HAP-1 (cell line): ENCODE measurements around the gene TMIGD3.

ENCODE experiments used
- DNase-seq, 2 experiments: peaks; one replicate each; pipeline ENCODE4 v3.0.0-alpha.2; 2016 to 2020; ENCODE audit warnings: low spot score in 2 of 2
- H3K27me3 ChIP-seq: fragments of 250-450 bp; sonication (Bioruptor Pico); 2 replicates; pipeline ENCODE4 v1.5.1; 2020; ENCODE audit warnings: low read depth, mild to moderate bottlenecking, moderate library complexity
- H3K36me3 ChIP-seq: fragments of 250-450 bp; sonication (Bioruptor Pico); replicated peaks from 2 replicates; pipeline ENCODE4 v1.5.1; 2020; ENCODE audit warnings: mild to moderate bottlenecking
- H3K4me1 ChIP-seq: fragments of 250-450 bp; sonication (Bioruptor Pico); 2 replicates; pipeline ENCODE4 v1.5.1; 2020; ENCODE audit warnings: mild to moderate bottlenecking
- H3K4me3 ChIP-seq: fragments of 250-450 bp; sonication (Bioruptor Pico); 2 replicates; pipeline ENCODE4 v1.5.1; 2020; ENCODE audit warnings: mild to moderate bottlenecking, moderate library complexity
- H3K9me3 ChIP-seq: fragments of 250-450 bp; sonication (Bioruptor Pico); 2 replicates; pipeline ENCODE4 v1.5.1; 2020; ENCODE audit warnings: mild to moderate bottlenecking, moderate library complexity
- in situ Hi-C: fragments of 300-500 bp; cut with MboI; formaldehyde crosslinking; loops from 3 replicates; pipeline ENCODE4 v1.14.3; 2020; ENCODE audit warnings: low sequenced_read_pairs, inconsistent platforms, mixed read lengths

Gene TMIGD3

DNA sequence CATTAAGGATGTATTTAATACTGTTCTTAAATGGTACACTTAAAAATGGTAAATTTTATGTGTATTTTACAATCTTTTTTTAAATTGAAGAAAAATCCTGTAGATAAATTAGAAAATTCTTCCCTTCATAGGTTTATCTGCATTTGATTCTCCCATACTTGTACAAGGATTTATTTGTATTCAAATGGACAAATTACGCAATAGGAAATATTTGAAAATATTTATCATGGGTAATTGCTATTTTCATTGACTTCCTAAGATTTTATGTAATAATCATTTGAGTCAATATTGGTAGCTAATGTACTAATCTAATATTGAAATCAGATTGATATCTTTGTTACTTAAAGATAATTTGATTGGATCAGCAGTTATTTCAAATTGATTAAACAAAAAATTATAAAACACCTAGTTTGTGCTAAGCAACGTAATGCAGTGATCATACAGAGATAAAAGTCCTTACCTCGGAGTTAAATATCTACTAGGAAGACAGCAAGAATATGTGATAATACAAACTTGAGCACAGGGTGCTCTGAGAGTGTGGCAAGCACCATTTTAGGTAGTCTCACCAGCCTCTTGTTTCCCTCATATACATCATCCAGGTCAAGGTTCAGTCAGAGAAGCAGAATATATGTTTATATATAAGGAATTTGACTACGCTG, 40.9 kb downstream of the TMIGD3 start:
- Histone ChIP-seq H3K27me3 (no peaks in the 10 kb centered on the region), H3K4me3 (no peak overlapping the region), H3K9me3 (no peaks in the 10 kb centered on the region), H3K4me1 (no peaks in the 10 kb centered on the region), H3K36me3 (peaks cover 43% of the 10 kb centered on the region)
- in situ Hi-C loops: no loop called here
- DNase-seq: no peak

DNA sequence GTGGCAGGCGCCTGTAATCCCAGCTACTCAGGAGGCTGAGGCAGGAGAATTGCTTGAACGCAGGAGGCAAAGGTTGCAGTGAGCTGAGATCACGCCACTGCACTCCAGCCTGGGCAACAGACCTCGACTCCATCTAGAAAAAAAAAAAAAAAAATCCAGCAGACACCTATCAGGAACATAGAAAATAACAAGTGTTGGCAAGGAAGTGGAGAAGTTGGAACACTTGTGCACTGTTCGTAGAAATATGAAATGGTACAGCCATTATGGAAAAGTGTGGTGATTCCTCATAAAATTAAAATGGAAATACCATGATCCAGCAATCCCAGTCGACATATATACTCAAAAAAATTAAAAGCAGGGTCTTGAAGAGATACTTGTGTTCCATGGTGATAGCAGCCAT, 41.7 kb downstream of the TMIGD3 start:
- Histone ChIP-seq H3K9me3 (no peaks in the 10 kb centered on the region), H3K27me3 (no peaks in the 10 kb centered on the region), H3K4me3 (no peak overlapping the region), H3K36me3 (peaks cover 50% of the 10 kb centered on the region), H3K4me1 (no peaks in the 10 kb centered on the region)
- in situ Hi-C loops: no loop called here
- DNase-seq: no peak

DNA sequence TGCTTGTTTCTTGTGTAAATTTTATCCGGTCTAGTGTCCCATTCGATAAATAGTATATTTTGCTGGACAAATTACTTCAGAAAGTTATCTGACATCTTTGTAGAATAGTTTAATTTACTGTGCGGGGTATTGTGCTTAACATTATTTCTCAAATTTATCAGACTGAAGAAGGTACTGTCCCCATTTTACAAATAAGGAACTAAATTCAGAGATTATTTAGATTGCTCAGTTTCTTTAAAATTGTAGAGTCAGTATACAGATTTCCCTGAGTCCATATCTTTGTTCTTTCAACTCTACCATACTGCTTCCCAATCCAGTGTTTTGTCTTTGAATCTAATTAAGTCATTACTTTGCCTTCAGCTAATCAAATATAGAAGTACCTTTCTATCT, 47.8 kb downstream of the TMIGD3 start:
- in situ Hi-C loops: no loop called here

DNA sequence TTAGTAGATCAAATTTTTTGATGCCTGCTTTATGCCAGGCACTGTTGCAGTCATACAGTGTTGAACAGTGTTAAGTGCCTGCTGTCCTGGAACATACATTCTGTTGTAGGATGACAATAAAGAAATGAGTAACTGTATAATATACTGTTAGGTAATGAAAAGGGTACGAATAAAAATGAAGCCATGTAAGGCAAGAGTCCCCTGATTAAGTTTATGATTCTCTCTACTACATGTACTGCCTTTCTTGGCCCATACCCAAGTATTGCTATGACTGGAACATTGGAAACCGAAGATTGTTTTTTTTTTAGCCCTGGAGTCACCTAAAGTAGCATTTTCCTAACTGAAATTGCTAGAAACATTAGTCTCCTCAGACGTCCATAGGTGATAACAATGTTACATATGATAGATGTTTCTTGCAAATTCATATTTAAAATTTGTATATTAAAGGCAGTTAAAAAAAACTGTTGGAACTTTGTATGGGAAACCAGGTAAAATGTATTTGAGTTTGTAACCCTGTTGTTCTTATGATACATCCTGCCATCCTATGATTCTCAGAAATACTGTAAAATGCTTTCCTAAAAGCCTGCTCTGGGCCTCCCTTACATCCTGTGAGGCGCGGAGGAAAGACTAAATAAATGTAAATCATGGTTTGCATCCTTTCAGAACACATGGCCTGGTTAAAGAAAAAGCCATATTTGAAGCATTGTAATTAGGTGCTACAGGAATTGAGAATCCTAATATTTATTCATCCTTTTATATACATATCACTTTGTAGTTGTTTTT, 48.4 kb downstream of the TMIGD3 start:
- DNase-seq: no peak
- Histone ChIP-seq H3K36me3 (peaks cover 75% of the 10 kb centered on the region), H3K4me3 (no peak overlapping the region), H3K27me3 (no peaks in the 10 kb centered on the region), H3K4me1 (peaks cover 8% of the 10 kb centered on the region), H3K9me3 (no peaks in the 10 kb centered on the region)
- in situ Hi-C loops: no loop called here

More for the DNA sequence above, 47.8 kb downstream of the TMIGD3 start:
- H3K4me1 ChIP-seq: peaks cover 2% of the 10 kb centered on the region
- no peaks in the 10 kb centered on the region for H3K27me3 ChIP-seq
- peaks cover 78% of the 10 kb centered on the region for H3K36me3 ChIP-seq
- no peak for DNase-seq
- H3K4me3 ChIP-seq: no peak overlapping the region
- no peaks in the 10 kb centered on the region for H3K9me3 ChIP-seq

DNA sequence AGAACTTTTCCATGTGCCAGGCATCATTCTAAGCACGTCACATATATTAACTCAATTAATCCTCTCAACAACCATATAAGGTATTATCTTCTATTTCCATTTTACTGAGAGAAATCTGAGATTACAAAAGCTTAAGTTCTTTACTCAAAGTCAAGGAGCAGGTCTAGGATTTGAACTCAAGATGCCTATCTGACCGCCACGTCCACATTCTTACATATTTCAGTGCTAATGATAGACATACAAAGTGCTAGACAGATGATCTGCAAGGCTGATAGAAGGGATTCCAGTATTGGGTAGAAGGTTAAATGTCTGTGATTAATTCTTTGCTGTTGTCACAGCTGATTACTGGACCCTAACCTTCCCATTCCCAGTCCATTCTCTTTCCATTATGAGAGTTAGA, 49.7 kb downstream of the TMIGD3 start:
- Histone ChIP-seq H3K9me3 (no peaks in the 10 kb centered on the region), H3K27me3 (no peaks in the 10 kb centered on the region), H3K4me1 (peaks cover 8% of the 10 kb centered on the region), H3K4me3 (no peak overlapping the region), H3K36me3 (peaks cover 61% of the 10 kb centered on the region)
- in situ Hi-C loops: no loop called here
- no peak for DNase-seq

DNA sequence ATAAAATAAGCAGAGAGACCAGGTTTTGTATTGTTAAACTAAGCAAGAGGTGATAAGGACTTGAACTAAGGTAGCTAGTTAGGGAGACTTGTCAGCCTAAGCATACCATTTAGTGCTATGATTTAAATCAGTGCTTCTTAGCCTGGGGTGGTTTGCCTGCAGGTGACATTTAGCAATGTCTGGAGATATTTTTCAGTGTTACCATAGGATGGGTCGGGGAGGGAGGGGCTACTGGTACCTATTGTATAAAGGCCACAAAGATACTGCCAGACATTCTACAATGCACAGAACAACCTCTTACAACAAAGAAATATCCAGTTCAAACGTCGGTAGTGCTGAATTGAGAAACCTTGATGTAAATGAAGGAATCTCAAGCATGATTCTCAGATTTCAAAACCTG, 50.9 kb downstream of the TMIGD3 start:
- H3K36me3 ChIP-seq: peaks cover 50% of the 10 kb centered on the region
- H3K4me1 ChIP-seq: peaks cover 11% of the 10 kb centered on the region
- DNase-seq: no peak
- H3K9me3 ChIP-seq: no peaks in the 10 kb centered on the region
- no peak overlapping the region for H3K4me3 ChIP-seq
- H3K27me3 ChIP-seq: no peaks in the 10 kb centered on the region
- in situ Hi-C loops: no loop called here

DNA sequence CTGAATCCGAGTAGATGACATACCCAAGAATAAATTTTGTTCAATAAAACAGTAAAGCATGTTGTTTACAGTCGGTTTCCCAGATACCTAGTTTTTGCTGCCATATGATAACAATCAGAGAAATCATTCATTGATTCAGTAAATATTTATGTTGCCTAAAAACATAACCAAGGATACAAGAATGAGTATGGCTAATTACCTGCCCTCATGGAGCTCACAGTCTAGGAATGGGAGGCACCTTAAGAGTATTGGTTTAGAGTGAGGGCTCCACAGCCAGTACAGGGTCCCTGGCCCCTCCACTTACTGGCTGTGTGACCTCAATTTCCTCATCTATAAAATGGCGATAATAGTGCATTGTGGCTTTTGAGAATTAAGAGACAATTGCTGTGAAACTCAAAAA, 53.2 kb downstream of the TMIGD3 start:
- Histone ChIP-seq H3K9me3 (no peaks in the 10 kb centered on the region), H3K27me3 (no peaks in the 10 kb centered on the region), H3K4me1 (peaks cover 17% of the 10 kb centered on the region), H3K36me3 (peaks cover 42% of the 10 kb centered on the region), H3K4me3 (peak overlapping the region; percentile 89)
- DNase-seq: no peak
- in situ Hi-C loops: no loop called here

DNA sequence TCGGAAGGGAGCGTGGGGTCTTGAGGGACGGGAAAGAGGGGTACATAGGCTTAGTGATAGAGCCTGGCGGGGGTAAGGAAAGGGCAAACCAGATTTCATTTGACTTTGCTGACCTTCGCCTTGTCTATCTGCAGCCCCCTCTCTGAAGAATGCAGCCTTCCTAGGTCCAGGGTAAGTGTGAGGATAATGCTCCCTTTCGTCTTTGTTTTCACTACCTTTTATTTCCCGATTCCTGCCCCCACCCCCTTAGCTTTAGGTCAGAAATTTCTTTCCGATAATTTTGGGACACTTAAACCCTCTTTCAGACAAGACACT, 53.8 kb downstream of the TMIGD3 start:
- Histone ChIP-seq H3K27me3 (no peaks in the 10 kb centered on the region), H3K36me3 (peaks cover 37% of the 10 kb centered on the region), H3K4me3 (peak overlapping the region; percentile 89), H3K9me3 (no peaks in the 10 kb centered on the region), H3K4me1 (peaks cover 22% of the 10 kb centered on the region)
- in situ Hi-C loops: no loop called here
- no peak for DNase-seq

DNA sequence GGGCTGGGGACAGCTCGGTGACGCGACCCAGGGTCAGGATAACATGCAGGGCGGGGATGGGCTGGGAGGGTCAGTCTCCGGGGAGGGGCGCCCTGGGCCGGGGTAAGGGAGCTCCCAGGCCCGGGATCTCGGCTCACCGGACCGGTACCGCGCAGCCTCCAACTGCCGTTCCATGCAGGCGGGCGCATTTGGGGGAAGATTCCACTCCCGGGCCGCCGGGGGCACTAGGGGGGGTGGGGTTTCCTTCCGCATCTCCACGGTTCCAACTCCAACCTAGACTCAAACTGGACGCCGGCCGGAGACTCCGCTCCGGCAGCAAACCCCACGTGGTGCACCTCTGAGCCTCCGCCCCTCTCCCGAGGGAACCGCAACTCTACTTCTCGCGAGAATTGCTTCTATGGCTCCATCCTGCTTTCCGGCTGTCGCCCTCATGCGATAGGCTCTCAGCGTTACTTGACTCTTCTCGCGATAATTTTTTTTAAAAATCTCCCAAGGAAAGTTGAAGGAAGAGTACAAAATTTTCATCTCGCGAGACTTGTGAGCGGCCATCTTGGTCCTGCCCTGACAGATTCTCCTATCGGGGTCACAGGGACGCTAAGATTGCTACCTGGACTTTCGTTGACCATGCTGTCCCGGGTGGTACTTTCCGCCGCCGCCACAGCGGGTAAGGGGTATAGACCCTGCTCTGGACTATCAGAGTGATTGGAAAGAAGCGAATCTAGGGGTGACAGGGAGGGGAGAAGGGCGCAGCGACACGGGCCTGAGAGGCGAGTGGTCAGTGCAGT, 54.3 kb downstream of the TMIGD3 start, which contains the start of the genes ATP5PB and WDR77:
Gene ATP5PB, plus strand, starts transcription at position 547 of the 785 bp plus-strand sequence. Its CDS starts 78 bp downstream, at position 625.
Gene WDR77, minus strand, starts transcription at position 339 of the 785 bp plus-strand sequence. Its CDS starts 87 bp downstream, at position 252.
- in situ Hi-C loops: no loop called here
- peak; percentile 95 to 100 for DNase-seq
- Histone ChIP-seq H3K9me3 (no peaks in the 10 kb centered on the region), H3K27me3 (no peaks in the 10 kb centered on the region), H3K4me1 (peaks cover 26% of the 10 kb centered on the region), H3K4me3 (peak within 1 kb of the TSS; percentile 89), H3K36me3 (peaks cover 33% of the 10 kb centered on the region)

DNA sequence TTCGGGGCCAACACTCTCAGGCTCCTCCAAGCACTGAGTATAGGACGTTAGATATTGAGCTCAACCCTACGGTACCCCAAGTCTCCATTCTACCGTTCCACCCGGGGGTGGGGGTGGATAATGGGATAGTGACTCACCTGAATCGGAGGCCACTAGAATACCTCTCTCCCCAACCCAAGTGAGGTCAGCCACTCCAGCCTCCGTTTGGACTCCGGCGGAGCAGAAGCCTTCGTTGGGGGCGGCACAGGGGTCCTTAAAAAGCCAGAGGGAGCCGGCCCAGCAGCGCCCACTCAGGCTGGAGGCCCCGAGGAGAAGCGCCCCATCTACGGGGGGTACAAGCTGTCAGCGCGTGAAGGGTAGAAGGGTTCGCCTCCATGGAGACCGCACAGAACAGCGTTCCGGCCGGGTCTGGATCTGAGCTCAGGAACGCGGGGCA, 54.9 kb downstream of the TMIGD3 start:
- in situ Hi-C loops: no loop called here
- no peaks in the 10 kb centered on the region for H3K9me3 ChIP-seq
- no peak for DNase-seq
- no peaks in the 10 kb centered on the region for H3K27me3 ChIP-seq
- H3K4me3 ChIP-seq: peak overlapping the region; percentile 89
- peaks cover 31% of the 10 kb centered on the region for H3K36me3 ChIP-seq
- H3K4me1 ChIP-seq: peaks cover 31% of the 10 kb centered on the region

DNA sequence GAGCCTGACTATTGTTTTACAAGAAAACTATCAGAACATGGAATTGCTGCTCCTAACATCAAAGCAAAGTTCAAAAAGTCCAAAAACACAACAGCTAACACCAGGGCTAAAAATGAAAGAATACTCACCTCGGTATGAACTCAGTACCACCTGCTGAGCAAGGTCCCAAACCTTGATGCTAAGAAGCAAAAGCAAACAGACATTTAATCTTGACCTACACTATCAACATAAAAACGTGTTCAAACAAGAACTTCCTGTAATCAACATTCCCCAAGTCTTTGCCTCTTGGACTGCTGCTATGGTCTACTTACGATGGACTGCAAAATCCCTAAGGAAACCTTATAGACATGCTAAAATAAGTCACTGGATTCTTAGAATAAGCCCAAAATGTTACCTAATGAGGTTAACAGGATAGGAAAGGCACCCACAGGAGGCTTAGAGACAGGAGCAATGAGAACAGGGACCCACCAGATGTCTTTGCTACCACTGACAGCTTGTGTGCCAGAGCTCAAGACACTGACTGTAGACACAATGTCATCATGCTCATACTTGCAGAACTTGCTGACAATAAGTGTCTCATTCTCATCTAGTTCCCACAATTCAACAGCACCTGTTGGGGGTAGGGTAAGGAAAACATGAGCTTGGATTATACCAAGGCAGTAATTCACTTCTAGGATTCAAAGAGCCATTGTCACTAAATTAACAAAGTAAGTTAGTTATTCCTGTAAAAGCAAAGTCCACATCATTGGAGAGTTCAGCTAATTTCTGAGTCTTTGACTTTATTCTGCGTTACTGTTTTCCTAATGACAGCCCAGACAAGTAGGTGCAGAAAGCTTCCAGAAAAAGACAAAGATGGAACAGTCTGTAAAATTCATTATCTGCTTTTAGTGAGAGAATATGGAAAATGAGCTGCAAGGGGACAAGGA, 56.2 kb downstream of the TMIGD3 start:
- H3K27me3 ChIP-seq: no peaks in the 10 kb centered on the region
- H3K36me3 ChIP-seq: peaks cover 42% of the 10 kb centered on the region
- peaks cover 31% of the 10 kb centered on the region for H3K4me1 ChIP-seq
- H3K9me3 ChIP-seq: no peaks in the 10 kb centered on the region
- in situ Hi-C loops: no loop called here
- no peak for DNase-seq
- peak overlapping the region; percentile 89 for H3K4me3 ChIP-seq

DNA sequence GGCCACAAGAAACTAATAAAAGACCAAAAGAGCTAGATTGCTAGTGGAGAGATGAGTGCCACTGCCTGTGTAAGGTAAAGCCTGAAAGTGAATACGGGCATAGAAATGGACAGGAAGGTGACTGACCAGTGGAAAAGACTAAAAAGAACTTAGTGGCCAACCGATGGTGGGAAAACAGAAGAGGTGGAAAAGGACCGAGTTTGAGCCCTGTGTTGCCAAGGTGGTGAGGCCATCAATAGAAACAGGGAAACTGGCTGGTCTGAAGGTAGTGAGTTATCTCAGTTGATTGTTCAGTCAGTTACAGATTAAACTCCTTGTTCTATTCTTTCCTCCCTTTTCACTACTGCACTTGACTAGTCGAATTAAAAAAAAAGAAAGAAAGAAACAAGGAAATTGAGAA, 56.9 kb downstream of the TMIGD3 start:
- DNase-seq: no peak
- in situ Hi-C loops: no loop called here
- no peaks in the 10 kb centered on the region for H3K27me3 ChIP-seq
- H3K4me3 ChIP-seq: no peak overlapping the region
- peaks cover 48% of the 10 kb centered on the region for H3K36me3 ChIP-seq
- H3K4me1 ChIP-seq: peaks cover 31% of the 10 kb centered on the region
- H3K9me3 ChIP-seq: no peaks in the 10 kb centered on the region

DNA sequence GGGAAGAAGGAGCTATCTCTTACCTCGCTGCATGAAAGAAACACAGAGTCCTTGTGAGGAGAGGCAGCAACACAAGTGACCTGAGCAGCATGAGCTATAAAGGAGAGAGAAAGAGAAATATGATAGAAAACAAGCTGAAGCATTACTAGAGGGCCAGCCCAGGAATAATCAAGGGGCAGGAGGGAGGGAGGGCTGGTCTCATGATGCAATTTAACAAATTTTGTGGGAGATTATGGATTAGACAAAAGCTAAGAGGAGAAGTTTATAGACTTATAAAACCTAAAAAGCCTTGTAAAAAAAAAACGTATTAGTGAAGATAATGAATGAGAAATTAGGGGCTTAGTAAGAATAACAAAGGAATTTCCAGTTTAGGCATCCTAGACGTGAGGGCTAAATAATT, 59.4 kb downstream of the TMIGD3 start:
- H3K27me3 ChIP-seq: no peaks in the 10 kb centered on the region
- in situ Hi-C loops: no loop called here
- H3K9me3 ChIP-seq: no peaks in the 10 kb centered on the region
- H3K36me3 ChIP-seq: peaks cover 61% of the 10 kb centered on the region
- no peak overlapping the region for H3K4me3 ChIP-seq
- H3K4me1 ChIP-seq: peaks cover 24% of the 10 kb centered on the region
- peak; percentile 56 to 82 for DNase-seq
